HG03469 (cell line): ENCODE measurements around the gene IFNK.

Source experiments
- ATAC-seq: cut with Tn5 transposase; IDR thresholded peaks from one replicate; pipeline ENCODE4 v1.9.1; 2021; ENCODE audit warnings: mild to moderate bottlenecking, moderate library complexity, moderate number of reproducible peaks; ENCODE audit not compliant: unreplicated experiment

Gene IFNK

DNA sequence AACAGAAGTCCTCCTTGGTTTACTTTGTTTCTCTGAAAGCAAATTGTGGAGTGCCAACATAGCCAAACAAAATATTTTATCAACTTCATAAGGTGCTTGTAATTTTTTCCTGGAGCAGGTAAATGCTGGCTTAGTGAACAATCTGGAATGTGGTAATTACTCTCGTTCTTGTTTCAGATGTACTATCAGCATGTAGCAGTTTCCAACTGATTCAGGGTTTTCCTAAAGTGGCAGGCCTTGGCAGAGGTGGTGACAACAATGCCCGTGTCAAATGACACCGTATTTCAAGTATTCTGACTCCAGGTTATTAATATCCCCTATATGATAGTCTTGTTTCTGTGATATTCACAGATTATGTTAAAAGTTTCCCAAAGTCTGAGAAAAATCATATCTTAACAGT lies 48.0 kb downstream of the IFNK start:
- ATAC-seq: no peak

DNA sequence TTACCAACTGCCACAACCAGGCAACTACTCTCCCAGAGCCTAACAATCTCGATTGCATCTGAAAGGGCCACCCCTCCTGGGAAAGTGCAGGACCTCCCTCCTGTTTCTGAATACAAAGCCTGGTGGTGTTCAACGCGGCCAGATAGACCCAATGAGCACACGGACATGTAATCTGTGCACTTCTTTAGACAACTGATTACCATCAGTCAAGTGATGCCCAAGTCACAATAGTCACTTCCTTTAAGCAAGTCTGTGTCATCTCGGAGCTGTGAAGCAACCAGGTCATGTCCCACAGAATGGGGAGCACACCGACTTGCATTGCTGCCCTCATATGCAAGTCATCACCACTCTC lies 48.5 kb downstream of the IFNK start:
- ATAC-seq: peak; percentile 42

DNA sequence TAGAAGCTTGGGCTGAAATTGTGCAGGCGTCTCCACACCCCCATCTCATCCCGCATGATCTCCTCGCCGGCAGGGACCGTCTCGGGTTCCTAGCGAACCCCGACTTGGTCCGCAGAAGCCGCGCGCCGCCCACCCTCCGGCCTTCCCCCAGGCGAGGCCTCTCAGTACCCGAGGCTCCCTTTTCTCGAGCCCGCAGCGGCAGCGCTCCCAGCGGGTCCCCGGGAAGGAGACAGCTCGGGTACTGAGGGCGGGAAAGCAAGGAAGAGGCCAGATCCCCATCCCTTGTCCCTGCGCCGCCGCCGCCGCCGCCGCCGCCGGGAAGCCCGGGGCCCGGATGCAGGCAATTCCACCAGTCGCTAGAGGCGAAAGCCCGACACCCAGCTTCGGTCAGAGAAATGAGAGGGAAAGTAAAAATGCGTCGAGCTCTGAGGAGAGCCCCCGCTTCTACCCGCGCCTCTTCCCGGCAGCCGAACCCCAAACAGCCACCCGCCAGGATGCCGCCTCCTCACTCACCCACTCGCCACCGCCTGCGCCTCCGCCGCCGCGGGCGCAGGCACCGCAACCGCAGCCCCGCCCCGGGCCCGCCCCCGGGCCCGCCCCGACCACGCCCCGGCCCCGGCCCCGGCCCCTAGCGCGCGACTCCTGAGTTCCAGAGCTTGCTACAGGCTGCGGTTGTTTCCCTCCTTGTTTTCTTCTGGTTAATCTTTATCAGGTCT lies 49.0 kb downstream of the IFNK start, which contains the start of gene C9orf72:
Gene C9orf72 (minus strand): TSS at position 564 of the 716 bp plus-strand sequence. CDS start 6,361 bp downstream, outside the sequence.
- peak; percentile 30 for ATAC-seq

DNA sequence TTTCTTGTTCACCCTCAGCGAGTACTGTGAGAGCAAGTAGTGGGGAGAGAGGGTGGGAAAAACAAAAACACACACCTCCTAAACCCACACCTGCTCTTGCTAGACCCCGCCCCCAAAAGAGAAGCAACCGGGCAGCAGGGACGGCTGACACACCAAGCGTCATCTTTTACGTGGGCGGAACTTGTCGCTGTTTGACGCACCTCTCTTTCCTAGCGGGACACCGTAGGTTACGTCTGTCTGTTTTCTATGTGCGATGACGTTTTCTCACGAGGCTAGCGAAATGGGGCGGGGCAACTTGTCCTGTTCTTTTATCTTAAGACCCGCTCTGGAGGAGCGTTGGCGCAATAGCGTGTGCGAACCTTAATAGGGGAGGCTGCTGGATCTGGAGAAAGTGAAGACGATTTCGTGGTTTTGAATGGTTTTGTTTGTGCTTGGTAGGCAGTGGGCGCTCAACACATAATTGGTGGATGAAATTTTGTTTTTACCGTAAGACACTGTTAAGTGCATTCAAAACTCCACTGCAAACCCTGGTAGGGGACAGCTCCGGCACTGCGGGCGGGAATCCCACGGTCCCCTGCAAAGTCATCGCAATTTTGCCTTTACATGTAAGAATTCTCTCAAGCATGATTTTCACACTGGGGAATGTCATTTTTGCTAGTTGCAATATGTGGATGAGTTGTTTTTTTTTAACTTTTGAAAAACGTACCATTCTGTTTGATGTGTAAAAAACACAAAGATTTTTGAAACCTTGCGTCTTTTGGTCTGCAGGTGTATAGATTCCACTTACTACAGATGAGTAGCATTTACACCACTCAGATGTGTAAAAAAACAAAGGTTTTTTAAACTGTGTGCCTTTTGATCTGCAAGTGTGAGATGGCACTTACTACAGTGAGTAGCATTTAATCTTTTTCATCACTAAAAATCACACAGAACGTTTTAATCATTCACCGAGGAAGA lies 49.8 kb downstream of the IFNK start:
- ATAC-seq: peak; percentile 73
